Left cardiac atrium (tissue), 2 donors: ENCODE results near the gene NLN. TPM values are rescaled to one million over a fixed set of nuclear protein-coding genes. Genes with fewer than 3 reads are reported as not detected.

Experiments used
- total RNA-seq, 2 donors: library from RNA; stranded (reverse); fragmentation: NEBNext Ultra II Directional; extraction: Animal tissue kit (Norgen Biotek cat#: 25700); gene quantifications; one replicate each; pipeline ENCODE4 v1.2.1, GENCODE V29; 2021
- donor health status: DM: no; HTN: yes; CAD: no; lungs with severe emphysema.
- donor health status: DM: yes; HTN: yes; CAD: no.

NLN gene
- total RNA-seq, 2 donors from 2014 or later, result 13.9 to 14.7 TPM

Other genes starting within 250 kb of the NLN start
- 1 to 10 TPM; 1.7 TPM for gene ADAMTS6, start 240.3 kb upstream of the NLN start, total RNA-seq
- 1 to 10 TPM; 1.2 TPM for gene CENPK, start 159.0 kb upstream of the NLN start, total RNA-seq
- 10 to 100 TPM; 14.6 to 17.6 TPM for gene PPWD1, start 158.9 kb upstream of the NLN start, total RNA-seq
- 10 to 100 TPM; 15.5 to 17.8 TPM for gene TRIM23, start 97.9 kb upstream of the NLN start, total RNA-seq
- 1 to 10 TPM; 2.2 to 3.1 TPM for gene SHLD3, start 97.2 kb upstream of the NLN start, total RNA-seq
- gene TRAPPC13, start 97.2 kb upstream of the NLN start, total RNA-seq, result 10 to 100 TPM; 18.1 to 20.6 TPM
- gene SGTB, start 96 bp upstream of the NLN start, total RNA-seq, result 1 to 10 TPM; 7.4 to 8.3 TPM
- 10 to 100 TPM; 39.9 to 40.2 TPM for gene ERBIN, start 204.4 kb downstream of the NLN start, total RNA-seq